22Rv1 (cell line): ENCODE results near the gene TNRC6C.

ENCODE experiments used
- CTCF ChIP-seq: fragments of 450-650 bp; IDR thresholded peaks from 2 replicates; pipeline ENCODE4 v1.5.1; 2017; ENCODE audit warnings: mild to moderate bottlenecking
- ZFX ChIP-seq: fragments of 450-650 bp; IDR thresholded peaks from 2 replicates; pipeline ENCODE4 v1.6.1; 2017; ENCODE audit warnings: antibody characterized with exemption, borderline replicate concordance

GRCh38 chr17:78132767-78133178, 174.3 kb downstream of the TNRC6C start:
- TF ChIP-seq CTCF (no peak), ZFX (no peak)
